NT2/D1 (cell line): Measurements from ENCODE around the gene LYZL4.

Experiments used
- SUZ12 ChIP-seq: IDR thresholded peaks from 2 replicates; pipeline ENCODE4 v1.6.1; 2011; ENCODE audit not compliant: insufficient read length, insufficient read depth; ENCODE audit errors: extremely low read depth
- YY1 ChIP-seq: IDR thresholded peaks from 2 replicates; pipeline ENCODE4 v1.6.1; 2011; ENCODE audit not compliant: insufficient read length, insufficient read depth
- ZNF274 ChIP-seq: IDR thresholded peaks from 2 replicates; pipeline ENCODE4 v1.6.1; 2011; ENCODE audit warnings: mild to moderate bottlenecking, low read depth, low read length

GRCh38 chr3:42446111-42447050 is 36.0 kb upstream of the LYZL4 start:
- TF ChIP-seq YY1: no peak
- TF ChIP-seq ZNF274: no peak
- TF ChIP-seq SUZ12: no peak
